HUES64 (cell line): ENCODE results near the gene PRKAR1B.
"Not testable (repeated sequence)": the region's sequence is repeated elsewhere in the genome, so short reads cannot be mapped to it uniquely, and the experiment has no call there.

Source experiments
- H3K27ac ChIP-seq: 2 replicates; pipeline ENCODE4 v1.7.0; 2013; ENCODE audit warnings: low read depth, low read length, inconsistent platforms
- H3K27me3 ChIP-seq: 2 replicates; pipeline ENCODE4 v1.6.1; 2013; ENCODE audit warnings: mild to moderate bottlenecking, low read length; ENCODE audit not compliant: insufficient read depth
- H3K36me3 ChIP-seq: 2 replicates; pipeline ENCODE4 v1.6.1; 2013; ENCODE audit warnings: mild to moderate bottlenecking, low read length; ENCODE audit not compliant: insufficient read depth
- H3K4me1 ChIP-seq: 2 replicates; pipeline ENCODE4 v1.6.1; 2013; ENCODE audit warnings: mild to moderate bottlenecking, low read length, moderate library complexity; ENCODE audit not compliant: insufficient read depth
- H3K4me3 ChIP-seq: 2 replicates; pipeline ENCODE4 v1.5.1; 2013; ENCODE audit warnings: mild to moderate bottlenecking, low read length, moderate library complexity
- H3K9ac ChIP-seq: 2 replicates; pipeline ENCODE4 v1.6.1; 2013; ENCODE audit warnings: mild to moderate bottlenecking, low read depth, low read length
- H3K9me3 ChIP-seq: 2 replicates; pipeline ENCODE4 v1.6.1; 2013; ENCODE audit warnings: low read depth, low read length; ENCODE audit not compliant: insufficient read depth
- WGBS: fragments of 150-250, 120-280 bp; methylation state at CpG from one replicate; pipeline ENCODE4 v1.1.7; 2013; ENCODE audit warnings: missing lambda C conversion rate; 5-methylcytosine and 5-hydroxymethylcytosine counted together

Gene PRKAR1B

GRCh38 chr7:662576-662975, 64.5 kb downstream of the PRKAR1B start:
- Histone ChIP-seq H3K4me1 (peaks cover 4% of the 10 kb centered on the region; the same call in 1 of the 2 replicates), H3K27ac (no peak overlapping the region), H3K9ac (no peak overlapping the region), H3K9me3 (no peaks in the 10 kb centered on the region), H3K27me3 (no peaks in the 10 kb centered on the region), H3K36me3 (peaks cover 14% of the 10 kb centered on the region), H3K4me3 (no peak overlapping the region)
- WGBS = 90% methylated on average over 4 of the region's 4 CpGs

- H3K4me1 ChIP-seq = 0 out of 2 replicates have a peak, but pooled peaks cover 1% of the 10 kb centered on the region
- WGBS = 89% methylated on average over 13 of the region's 13 CpGs
- no peak overlapping the region for H3K9ac ChIP-seq
- no peaks in the 10 kb centered on the region for H3K9me3 ChIP-seq
- no peak overlapping the region for H3K4me3 ChIP-seq
- no peak overlapping the region for H3K27ac ChIP-seq
- H3K36me3 ChIP-seq = peaks cover 5% of the 10 kb centered on the region; the same call in 1 of the 2 replicates
- H3K27me3 ChIP-seq = no peaks in the 10 kb centered on the region
Observed at GRCh38 chr7:659996-660395, 67.1 kb downstream of the PRKAR1B start.

DNA sequence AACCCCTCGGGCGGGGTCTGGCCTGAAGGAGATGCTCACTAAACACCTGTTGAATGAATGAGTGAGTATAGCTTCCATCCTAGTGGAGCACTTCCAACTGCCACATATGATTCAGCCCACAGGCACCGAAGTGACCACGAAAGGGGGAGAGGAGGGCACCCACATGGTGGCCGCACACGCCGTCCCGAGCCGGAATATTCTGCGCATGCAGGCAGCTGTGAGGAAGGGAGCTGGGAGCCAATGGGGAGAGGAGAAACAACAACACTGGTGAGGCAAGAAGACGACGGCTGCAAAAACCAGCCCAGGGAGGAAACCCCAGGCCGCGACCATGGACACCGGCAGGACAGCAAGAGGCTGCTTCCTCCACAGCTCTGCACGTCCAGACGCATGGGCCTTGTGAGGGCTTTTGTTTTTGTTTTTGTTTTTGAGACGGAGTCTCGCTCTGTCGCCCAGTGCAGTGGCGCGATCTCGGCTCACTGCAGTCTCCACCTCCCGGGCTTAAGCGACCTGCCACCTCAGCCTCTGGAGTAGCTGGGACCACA, 67.7 kb downstream of the PRKAR1B start:
- Histone ChIP-seq H3K36me3 (peaks cover 5% of the 10 kb centered on the region; the same call in 1 of the 2 replicates), H3K4me3 (no peak overlapping the region), H3K9ac (no peak overlapping the region), H3K4me1 (no peaks in the 10 kb centered on the region), H3K27ac (no peak overlapping the region), H3K9me3 (peaks cover 3% of the 10 kb centered on the region; the same call in 1 of the 2 replicates), H3K27me3 (no peaks in the 10 kb centered on the region)
- 94% methylated on average over 25 of the region's 25 CpGs for WGBS

- Histone ChIP-seq H3K27ac (no peak overlapping the region), H3K9me3 (peaks cover 20% of the 10 kb centered on the region; the same call in 1 of the 2 replicates), H3K27me3 (no peaks in the 10 kb centered on the region), H3K36me3 (peaks cover 12% of the 10 kb centered on the region), H3K4me3 (no peak overlapping the region), H3K9ac (no peak overlapping the region), H3K4me1 (no peaks in the 10 kb centered on the region)
- WGBS = 91% methylated on average over 16 of the region's 16 CpGs
Observed at GRCh38 chr7:657565-658119, 69.4 kb downstream of the PRKAR1B start.

DNA sequence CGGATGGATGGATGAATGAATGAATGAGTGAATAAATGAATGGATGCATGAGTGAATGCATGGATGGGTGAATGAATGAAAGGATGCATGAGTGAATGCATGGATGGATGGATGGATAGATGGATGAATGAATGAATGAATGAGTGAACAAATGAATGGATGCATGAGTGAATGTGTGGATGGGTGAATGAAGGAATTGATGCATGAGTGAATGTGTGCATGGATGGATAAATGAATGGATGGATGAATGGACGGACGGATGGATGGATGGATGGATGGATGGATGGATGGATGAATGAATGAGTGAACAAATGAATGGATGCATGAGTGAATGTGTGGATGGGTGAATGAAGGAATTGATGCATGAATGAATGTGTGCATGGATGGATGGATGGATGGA, 70.1 kb downstream of the PRKAR1B start:
- peaks cover 24% of the 10 kb centered on the region; the same call in 1 of the 2 replicates for H3K9me3 ChIP-seq
- H3K4me1 ChIP-seq = not testable (repeated sequence)
- WGBS = 86% methylated on average over 3 of the region's 3 CpGs

GRCh38 chr7:655758-656157, 71.3 kb downstream of the PRKAR1B start:
- Histone ChIP-seq H3K27me3 (no peaks in the 10 kb centered on the region), H3K9ac (no peak overlapping the region), H3K9me3 (peaks cover 24% of the 10 kb centered on the region; the same call in 1 of the 2 replicates), H3K4me1 (no peaks in the 10 kb centered on the region), H3K27ac (no peak overlapping the region), H3K4me3 (no peak overlapping the region), H3K36me3 (peaks cover 12% of the 10 kb centered on the region)
- 93% methylated on average over 4 of the region's 4 CpGs for WGBS

More for the DNA sequence above, 70.1 kb downstream of the PRKAR1B start:
- not testable (repeated sequence) for H3K4me3 ChIP-seq, H3K9ac ChIP-seq, H3K27ac ChIP-seq, H3K27me3 ChIP-seq
- peaks cover 12% of the 10 kb centered on the region for H3K36me3 ChIP-seq

DNA sequence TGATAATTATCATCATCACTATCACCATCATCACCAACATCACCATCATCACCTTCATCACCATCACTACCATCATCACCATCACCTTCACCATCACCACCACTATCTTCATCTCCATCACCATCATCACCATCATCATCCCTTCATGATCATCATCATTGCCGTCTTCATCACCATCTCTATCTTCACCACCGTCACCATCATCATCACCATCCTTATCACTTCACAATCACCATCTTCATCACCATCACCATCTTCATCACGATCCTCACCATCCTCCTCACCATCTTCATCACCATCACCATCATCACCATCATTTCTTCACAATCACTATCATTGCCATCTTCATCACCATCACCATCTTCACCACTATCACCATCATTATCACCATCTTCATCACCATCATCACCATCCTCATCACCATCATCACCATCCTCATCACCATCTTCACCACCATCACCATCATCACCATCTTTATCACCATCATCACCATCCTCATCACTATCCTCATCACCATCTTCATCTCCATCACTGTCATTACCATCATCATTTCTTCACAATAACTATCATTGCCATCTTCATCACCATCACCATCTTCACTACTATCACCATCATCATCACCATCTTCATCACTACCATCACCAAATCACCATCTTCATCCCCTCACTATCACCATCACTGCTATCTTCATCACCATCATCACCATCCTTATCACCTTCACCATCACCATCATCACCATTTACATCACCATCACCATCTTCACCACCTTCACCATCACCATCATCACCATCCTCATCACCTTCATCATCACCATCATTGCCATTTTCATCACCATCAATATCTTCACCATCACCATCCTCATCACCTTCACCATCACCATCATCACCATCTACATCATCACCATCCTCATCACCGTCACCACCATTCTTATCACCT, 73.0 kb downstream of the PRKAR1B start:
- Histone ChIP-seq H3K27ac (no peak overlapping the region), H3K36me3 (peaks cover 9% of the 10 kb centered on the region), H3K4me3 (no peak overlapping the region), H3K27me3 (no peaks in the 10 kb centered on the region), H3K4me1 (no peaks in the 10 kb centered on the region), H3K9me3 (peaks cover 24% of the 10 kb centered on the region; the same call in 1 of the 2 replicates), H3K9ac (no peak overlapping the region)
- whole genome bisulfite sequencing = 95% methylated on average over 4 of the region's 4 CpGs

- Histone ChIP-seq H3K9ac (no peak overlapping the region), H3K27ac (no peak overlapping the region), H3K9me3 (peaks cover 24% of the 10 kb centered on the region; the same call in 1 of the 2 replicates), H3K4me3 (no peak overlapping the region), H3K27me3 (no peaks in the 10 kb centered on the region), H3K4me1 (no peaks in the 10 kb centered on the region), H3K36me3 (peaks cover 9% of the 10 kb centered on the region)
- 95% methylated on average over 4 of the region's 4 CpGs for WGBS
Observed at GRCh38 chr7:652881-653280, 74.2 kb downstream of the PRKAR1B start.

- H3K27ac ChIP-seq, H3K4me1 ChIP-seq, H3K36me3 ChIP-seq, H3K9ac ChIP-seq, H3K27me3 ChIP-seq, H3K4me3 ChIP-seq: not testable (repeated sequence)
- 95% methylated on average over 17 of the region's 17 CpGs for WGBS
- H3K9me3 ChIP-seq = peaks cover 24% of the 10 kb centered on the region; the same call in 1 of the 2 replicates
Observed at GRCh38 chr7:652167-652566, 74.9 kb downstream of the PRKAR1B start.

- Histone ChIP-seq H3K27me3 (no peaks in the 10 kb centered on the region), H3K9me3 (peaks cover 24% of the 10 kb centered on the region; the same call in 1 of the 2 replicates), H3K4me1 (no peaks in the 10 kb centered on the region), H3K27ac (no peak overlapping the region), H3K9ac (no peak overlapping the region), H3K4me3 (no peak overlapping the region), H3K36me3 (peaks cover 9% of the 10 kb centered on the region)
- 95% methylated on average over 10 of the region's 14 CpGs for WGBS
Observed at GRCh38 chr7:651032-651728, 75.9 kb downstream of the PRKAR1B start.
